Measurements from ENCODE around the gene SENP1.

Gene SENP1

GRCh38 chr12:48110691-48111311 is 4.9 kb upstream of the SENP1 start:
- no peak for DNase-seq

DNA sequence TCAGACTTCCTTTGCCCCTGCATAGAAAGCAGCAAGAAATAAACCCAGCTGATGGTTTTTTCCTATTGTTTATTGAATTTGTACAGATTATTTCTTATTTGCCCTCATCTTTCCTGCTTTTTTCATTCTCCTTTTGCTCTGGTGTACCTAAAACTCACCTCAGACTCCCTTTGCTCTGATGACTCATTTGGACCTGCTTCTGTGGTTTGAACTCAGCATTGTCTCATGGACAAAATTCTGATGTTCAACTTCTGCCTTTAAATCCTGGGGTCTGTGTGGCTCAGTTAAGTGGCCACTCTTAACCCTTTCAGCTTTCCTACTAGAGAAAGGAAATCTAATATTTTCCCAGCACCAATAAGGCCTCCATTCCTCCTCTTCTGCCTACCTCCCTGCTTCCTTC is 3.5 kb upstream of the SENP1 start:
- no peak for DNase-seq

GRCh38 chr12:48106681-48107613 is 1.1 kb upstream of the SENP1 start:
- DNase-seq, result no peak

DNA sequence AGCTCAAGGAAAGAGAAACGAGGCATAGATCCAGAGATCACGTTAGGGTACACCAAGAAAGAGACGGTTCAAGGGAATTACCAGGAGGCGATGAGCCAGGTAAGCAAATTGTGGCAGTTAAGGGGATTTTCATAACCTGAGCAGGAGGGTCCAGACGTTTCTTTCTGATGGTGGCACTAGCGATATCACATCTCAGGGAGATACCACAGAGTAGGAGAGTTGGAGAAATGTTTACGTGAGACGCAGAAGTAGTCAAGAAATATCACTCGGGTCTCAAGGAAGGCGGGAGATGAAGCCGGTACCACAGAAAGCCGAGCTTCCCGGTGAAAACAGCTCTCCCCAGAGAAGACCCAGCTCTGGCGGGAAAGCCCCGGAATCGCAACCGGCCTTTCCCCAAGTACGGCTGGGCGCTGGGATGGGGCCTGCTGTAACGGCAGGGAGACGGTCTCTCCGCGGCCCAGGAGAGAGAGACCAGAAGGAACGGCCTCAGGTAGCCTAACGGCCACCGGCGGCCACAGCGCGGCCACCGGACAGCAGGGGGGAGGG is 485 bp downstream of the SENP1 start:
- DNase-seq, result no peak

DNA sequence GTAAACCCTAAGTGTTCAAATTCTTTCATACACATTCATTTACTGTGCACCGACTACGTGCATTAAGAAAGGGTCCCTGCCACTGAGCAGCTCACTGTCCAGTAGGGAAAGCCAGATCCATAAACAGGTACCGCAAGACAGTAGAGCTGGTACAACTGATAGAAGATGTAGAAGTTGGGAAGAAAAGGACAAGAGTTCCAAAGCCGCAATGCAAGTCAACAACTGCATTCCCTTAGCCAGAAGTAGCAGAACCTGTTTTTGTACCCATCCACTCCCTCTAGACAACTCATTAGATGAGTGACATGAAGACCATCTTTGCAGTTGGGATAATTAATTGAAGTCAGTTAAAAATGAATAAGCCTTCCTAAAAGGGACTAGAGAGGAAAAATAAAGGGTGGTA is 1.3 kb downstream of the SENP1 start:
- DNase-seq, result no peak

DNA sequence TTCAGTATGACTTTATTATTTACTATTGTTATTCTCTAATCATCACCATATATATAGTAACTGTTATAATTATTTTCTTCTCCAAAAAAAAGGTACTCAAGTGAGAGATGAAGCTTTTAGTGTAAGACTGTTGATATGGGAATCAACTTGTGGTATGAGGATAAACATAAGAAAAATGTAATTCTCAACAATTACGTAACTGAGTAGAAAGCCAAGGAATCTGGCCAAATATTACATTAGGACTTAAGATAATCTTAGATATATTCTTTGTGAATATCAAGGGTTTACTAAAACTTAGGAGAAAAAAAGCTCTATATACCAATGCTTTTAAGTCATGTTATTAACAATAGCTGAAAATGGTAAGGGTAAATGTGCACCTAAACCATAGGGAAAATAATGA is 13.3 kb downstream of the SENP1 start:
- no peak for DNase-seq

- no peak for DNase-seq
These were observed 19.6 kb downstream of the SENP1 start for GRCh38 chr12:48086327-48086726.

- DNase-seq, result no peak
These were observed 20.9 kb downstream of the SENP1 start for GRCh38 chr12:48084841-48085460.

- no peak for DNase-seq
These were observed 21.8 kb downstream of the SENP1 start for GRCh38 chr12:48084066-48084465.

GRCh38 chr12:48080821-48081220 is 25.1 kb downstream of the SENP1 start:
- no peak for DNase-seq

GRCh38 chr12:48080285-48080684 is 25.6 kb downstream of the SENP1 start:
- DNase-seq, result no peak

DNA sequence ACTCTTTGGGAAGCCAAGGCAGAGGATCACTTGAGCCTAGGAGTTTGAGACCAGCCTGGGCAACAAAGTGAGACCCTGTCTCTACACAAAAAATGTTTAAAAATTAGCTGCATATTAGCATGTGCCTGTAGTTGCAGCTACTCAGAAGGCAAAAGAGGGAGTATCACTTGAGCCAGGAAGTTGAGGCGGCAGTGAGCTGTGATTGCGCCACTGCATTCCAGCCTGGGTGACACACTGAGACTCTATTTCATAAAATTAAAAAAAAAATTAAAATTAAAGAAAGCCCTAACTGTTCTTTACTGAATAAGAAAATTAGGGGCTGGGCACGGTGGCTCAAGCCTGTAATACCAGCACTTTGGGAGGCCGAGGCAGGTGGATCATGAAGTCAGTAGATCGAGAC is 27.0 kb downstream of the SENP1 start:
- no peak for DNase-seq

DNA sequence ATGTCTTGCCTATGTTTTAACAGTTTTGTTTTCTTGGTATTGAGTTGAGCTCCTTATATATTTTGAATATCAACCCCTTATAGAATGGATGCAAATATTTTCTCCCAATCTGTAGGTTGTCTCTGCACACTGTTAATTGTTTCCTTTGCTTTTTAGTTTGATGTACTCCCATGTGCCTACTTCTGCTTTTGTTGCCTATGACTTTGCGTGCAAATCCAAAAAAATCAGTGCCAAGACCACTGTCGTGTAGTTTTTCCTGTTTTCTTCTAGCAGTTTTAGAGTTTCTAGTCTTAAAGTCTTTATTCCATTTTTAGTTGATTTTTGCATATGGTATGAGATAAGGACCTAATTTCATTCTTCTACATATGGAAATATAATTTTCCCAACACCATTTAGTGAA is 28.8 kb downstream of the SENP1 start:
- DNase-seq, result no peak

- DNase-seq, result no peak
These were observed 30.0 kb downstream of the SENP1 start for GRCh38 chr12:48075832-48076231.

DNA sequence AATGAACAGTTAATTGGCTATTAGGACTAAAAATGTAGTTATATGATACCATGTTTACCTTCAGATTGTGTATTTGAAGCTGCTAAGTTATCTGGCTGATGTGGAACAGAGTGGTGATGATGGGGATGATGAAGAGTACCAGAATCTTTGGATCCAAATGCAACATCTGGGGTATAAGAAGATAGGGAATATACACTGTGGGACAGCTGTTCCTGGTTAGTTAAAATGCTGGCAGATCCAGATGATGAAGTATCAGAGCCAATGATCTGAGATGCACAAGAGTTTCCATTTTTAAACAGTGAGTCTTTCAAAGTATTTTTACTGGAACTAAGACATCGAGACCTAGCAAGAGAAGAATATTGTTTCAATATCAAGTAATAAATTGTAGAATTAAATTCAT is 31.6 kb downstream of the SENP1 start:
- DNase-seq, result no peak

DNA sequence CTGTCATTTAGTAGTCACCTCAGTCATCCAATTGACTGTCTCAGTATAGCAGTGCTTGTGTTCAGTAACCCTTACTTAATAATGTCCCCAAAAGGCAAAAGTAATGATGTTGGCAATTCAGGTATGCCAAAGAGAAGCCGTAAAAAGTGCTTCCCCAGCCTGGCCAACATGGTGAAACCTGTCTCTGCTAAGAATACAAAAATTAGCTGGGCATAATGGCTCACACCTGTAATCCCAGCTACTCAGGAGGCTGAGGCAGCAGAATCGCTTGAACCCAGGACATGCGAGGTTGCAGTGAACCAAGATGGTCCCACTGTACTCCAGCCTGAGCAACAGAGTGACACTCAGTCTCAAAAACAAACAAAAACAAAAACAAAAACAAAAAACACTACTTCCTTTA is 33.6 kb downstream of the SENP1 start:
- DNase-seq, result no peak

DNA sequence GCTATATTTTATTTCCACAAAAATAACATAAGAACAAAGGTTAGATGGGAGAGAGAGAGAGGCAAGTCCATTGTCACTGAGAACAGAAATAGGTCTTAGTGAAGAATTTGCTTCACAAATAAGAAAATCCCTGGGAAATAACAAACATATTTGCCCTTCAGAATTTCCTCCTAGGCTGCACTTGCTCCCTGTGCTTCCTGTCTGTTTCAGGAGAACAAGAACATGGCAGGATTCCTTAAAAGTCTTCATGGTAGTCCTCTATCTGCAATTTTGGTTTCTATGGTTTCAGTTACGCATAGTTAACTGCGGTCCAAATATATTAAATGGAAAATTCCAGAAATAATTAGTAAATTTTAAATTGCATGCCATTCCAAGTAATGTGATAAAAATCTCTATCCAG is 34.1 kb downstream of the SENP1 start:
- no peak for DNase-seq

GRCh38 chr12:48070731-48071130 is 35.1 kb downstream of the SENP1 start:
- no peak for DNase-seq

- no peak for DNase-seq
These were observed 35.8 kb downstream of the SENP1 start for GRCh38 chr12:48070033-48070432.

DNA sequence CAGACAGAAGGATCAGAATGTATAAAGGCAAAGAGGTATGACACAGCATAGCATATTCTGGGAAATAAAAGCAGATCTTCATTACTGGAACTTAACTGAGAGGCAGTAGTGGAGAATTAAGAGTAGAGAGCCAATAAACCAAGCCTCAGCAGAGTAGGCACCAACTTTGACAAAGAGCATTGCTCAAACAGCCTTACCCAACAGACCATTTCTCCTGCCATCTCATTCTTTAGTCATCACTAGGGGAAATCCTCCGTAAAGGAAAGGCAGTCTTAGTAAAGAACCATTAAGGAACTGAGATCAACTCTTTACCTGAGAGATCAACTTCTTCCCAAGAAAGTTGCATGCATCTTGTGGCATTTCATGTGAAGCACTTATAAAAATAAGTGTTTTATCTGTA is 36.6 kb downstream of the SENP1 start:
- DNase-seq, result no peak

DNA sequence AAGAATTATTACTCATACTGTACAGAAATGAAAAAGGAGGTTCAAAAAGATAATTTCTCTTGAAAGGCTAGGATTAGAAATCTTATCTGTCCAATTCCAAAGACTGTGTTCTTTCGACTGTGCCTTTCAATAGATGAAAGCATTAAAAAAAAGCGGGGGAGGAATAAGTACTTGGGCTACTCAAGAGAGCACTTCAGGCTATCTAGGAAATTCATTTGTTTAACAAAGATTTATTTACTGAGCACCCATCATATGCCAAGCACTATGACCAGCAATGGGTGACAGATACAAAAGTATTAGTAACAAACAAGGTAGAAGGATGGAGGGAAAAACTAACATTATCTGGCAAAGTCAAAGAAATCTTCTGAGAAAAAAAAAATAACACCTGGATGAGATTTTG is 37.4 kb downstream of the SENP1 start:
- DNase-seq, result no peak

GRCh38 chr12:48067250-48067938 is 38.5 kb downstream of the SENP1 start:
- no peak for DNase-seq

- DNase-seq, result no peak
These were observed 40.8 kb downstream of the SENP1 start for GRCh38 chr12:48065041-48065440.
